LNCaP clone FGC (cell line): ENCODE measurements around the gene RAD51B.

Experiments
- DNase-seq: peaks from one replicate; pipeline ENCODE4 v3.0.0-alpha.2; 2011; ENCODE audit warnings: low read depth
- H3K4me3 ChIP-seq: 2 replicates; pipeline ENCODE4 v1.5.1; 2011; ENCODE audit warnings: mild to moderate bottlenecking, low read depth, low read length, control low read depth
- TF ChIP-seq, protein P1 (sequence below): IDR thresholded peaks from 2 replicates; pipeline ENCODE4 v1.5.1; 2012; ENCODE audit warnings: mild to moderate bottlenecking; ENCODE audit not compliant: control insufficient read depth, insufficient read depth; ENCODE audit errors: extremely low read depth

Gene RAD51B

DNA sequence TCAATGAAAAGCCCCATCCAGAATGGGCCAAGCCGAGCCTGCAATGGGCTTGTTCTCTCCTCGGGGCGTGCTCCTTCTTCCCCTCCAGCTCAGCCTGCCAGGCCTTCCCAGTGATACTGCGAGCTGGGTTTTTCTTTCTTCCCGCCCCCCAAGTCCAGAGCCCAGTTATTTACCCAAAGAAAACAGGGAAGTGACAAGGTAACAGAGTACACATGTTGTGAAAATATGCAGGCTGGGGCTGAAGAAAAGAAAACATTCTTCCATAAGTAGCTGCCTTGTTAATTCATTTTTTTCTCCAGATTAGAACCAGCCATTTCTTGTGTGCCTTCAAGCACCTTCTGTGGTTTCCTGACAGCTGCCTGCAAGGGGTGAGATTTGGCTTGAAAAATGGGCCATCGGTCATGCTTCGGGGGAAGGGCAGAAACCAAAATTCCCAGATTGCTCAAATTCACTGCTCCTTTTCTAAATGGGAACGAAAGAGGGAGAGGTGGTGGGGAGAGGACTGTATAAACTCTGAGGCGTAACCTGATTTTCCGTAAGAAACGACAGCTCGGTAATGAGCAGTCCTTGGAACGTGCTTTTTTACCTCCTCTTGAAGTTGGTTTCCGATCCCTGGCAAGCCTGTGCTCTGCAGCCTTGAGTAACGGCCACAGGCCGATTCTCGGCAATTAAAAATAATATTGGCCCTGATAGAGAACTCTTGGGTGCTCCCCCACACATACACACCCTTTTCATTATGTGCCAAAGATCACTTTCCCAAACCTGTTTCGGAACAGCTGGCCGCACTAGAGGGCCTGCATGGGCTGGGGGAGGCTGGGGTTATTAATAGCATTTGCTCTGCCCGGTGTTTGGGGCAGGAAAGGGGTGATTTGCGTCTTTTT lies 743.9 kb downstream of the RAD51B start:
- no peak for DNase-seq
- TF ChIP-seq, protein P1, sequence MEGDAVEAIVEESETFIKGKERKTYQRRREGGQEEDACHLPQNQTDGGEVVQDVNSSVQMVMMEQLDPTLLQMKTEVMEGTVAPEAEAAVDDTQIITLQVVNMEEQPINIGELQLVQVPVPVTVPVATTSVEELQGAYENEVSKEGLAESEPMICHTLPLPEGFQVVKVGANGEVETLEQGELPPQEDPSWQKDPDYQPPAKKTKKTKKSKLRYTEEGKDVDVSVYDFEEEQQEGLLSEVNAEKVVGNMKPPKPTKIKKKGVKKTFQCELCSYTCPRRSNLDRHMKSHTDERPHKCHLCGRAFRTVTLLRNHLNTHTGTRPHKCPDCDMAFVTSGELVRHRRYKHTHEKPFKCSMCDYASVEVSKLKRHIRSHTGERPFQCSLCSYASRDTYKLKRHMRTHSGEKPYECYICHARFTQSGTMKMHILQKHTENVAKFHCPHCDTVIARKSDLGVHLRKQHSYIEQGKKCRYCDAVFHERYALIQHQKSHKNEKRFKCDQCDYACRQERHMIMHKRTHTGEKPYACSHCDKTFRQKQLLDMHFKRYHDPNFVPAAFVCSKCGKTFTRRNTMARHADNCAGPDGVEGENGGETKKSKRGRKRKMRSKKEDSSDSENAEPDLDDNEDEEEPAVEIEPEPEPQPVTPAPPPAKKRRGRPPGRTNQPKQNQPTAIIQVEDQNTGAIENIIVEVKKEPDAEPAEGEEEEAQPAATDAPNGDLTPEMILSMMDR = no peak
- H3K4me3 ChIP-seq = no peak overlapping the region

- DNase-seq = no peak
- TF ChIP-seq, protein P1 = no peak
- no peak overlapping the region for H3K4me3 ChIP-seq
Observed at GRCh38 chr14:68564191-68564825, 744.7 kb downstream of the RAD51B start.

GRCh38 chr14:68564826-68565759 lies 745.5 kb downstream of the RAD51B start:
- no peak for DNase-seq

GRCh38 chr14:68566075-68566474 lies 746.5 kb downstream of the RAD51B start:
- DNase-seq = peak; percentile 44
- H3K4me3 ChIP-seq = no peak overlapping the region
- TF ChIP-seq, protein P1 = no peak

More at GRCh38 chr14:68564826-68565759, 745.5 kb downstream of the RAD51B start:
- H3K4me3 ChIP-seq = no peak overlapping the region
- TF ChIP-seq, protein P1 = no peak

- DNase-seq = no peak
- TF ChIP-seq, protein P1 = no peak
- no peak overlapping the region for H3K4me3 ChIP-seq
Observed at GRCh38 chr14:68568907-68569897, 749.6 kb downstream of the RAD51B start.
